Muscle layer of colon (tissue), 2 donors: Measurements from ENCODE around the gene EP300.
"Not testable (repeated sequence)": the region's sequence is repeated elsewhere in the genome, so short reads cannot be mapped to it uniquely, and the experiment has no call there.

Experiments
- H3K27ac ChIP-seq: one replicate; pipeline ENCODE4 v1.7.0; 2013; ENCODE audit warnings: low read depth, mild to moderate bottlenecking, low read length, moderate library complexity
- H3K27me3 ChIP-seq, 2 donors: one replicate each; pipeline ENCODE4 v1.7.0; 2013; ENCODE audit warnings: low read length in 2 of 2, mild to moderate bottlenecking in 2 of 2; ENCODE audit not compliant: insufficient read depth in 2 of 2, control insufficient read depth in 1 of 2
- H3K36me3 ChIP-seq: one replicate; pipeline ENCODE4 v1.7.0; 2013; ENCODE audit warnings: mild to moderate bottlenecking, low read length; ENCODE audit not compliant: insufficient read depth
- H3K4me1 ChIP-seq: one replicate; pipeline ENCODE4 v1.7.0; 2013; ENCODE audit warnings: mild to moderate bottlenecking, low read length; ENCODE audit not compliant: insufficient read depth
- H3K4me3 ChIP-seq, 2 donors: one replicate each; pipeline ENCODE4 v1.7.0; 2013; ENCODE audit warnings: low read length in 2 of 2, low read depth in 1 of 2, mild to moderate bottlenecking in 1 of 2, moderate library complexity in 1 of 2
- H3K9ac ChIP-seq: one replicate; pipeline ENCODE4 v1.7.0; 2013; ENCODE audit warnings: low read length
- H3K9me3 ChIP-seq: one replicate; pipeline ENCODE4 v1.7.0; 2013; ENCODE audit warnings: mild to moderate bottlenecking, low read length
- donor health status: abdominal sarcoma.
- donor health status: Adenocarcinoma of cecum.

Gene EP300

GRCh38 chr22:41169157-41169556 is 76.8 kb downstream of the EP300 start:
- H3K36me3 ChIP-seq = peaks cover 68% of the 10 kb centered on the region
- no peak overlapping the region for H3K9ac ChIP-seq
- no peak overlapping the region for H3K27ac ChIP-seq
- H3K27me3 ChIP-seq = no peaks in the 10 kb centered on the region
- H3K4me1 ChIP-seq = no peaks in the 10 kb centered on the region
- no peaks in the 10 kb centered on the region for H3K9me3 ChIP-seq
- H3K4me3 ChIP-seq = no peak overlapping the region

DNA sequence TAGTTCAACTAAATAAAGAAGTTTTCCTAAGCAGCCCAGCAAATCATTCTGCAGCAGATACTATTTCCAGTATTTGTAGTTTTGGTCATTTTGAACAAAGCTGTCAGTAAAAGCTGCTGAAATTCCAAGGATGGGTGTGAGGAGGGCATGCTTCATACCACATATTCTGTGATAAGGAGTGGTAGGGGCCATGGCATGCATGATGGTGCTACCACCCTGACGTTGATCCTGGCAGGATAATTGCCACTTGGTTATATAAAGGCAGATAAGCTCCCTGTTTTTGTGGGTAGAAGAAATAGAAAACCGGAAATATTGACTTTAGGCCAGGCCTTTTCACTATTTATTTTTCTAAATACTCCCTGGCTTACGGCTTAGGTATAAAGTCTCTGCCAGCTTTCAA is 79.6 kb downstream of the EP300 start:
- no peaks in the 10 kb centered on the region for H3K9me3 ChIP-seq
- H3K36me3 ChIP-seq = peaks cover 82% of the 10 kb centered on the region
- no peak overlapping the region for H3K4me3 ChIP-seq
- no peaks in the 10 kb centered on the region for H3K4me1 ChIP-seq
- H3K27me3 ChIP-seq = no peaks in the 10 kb centered on the region
- H3K27ac ChIP-seq = no peak overlapping the region
- H3K9ac ChIP-seq = no peak overlapping the region

- Histone ChIP-seq H3K4me3 (no peak overlapping the region), H3K4me1 (no peaks in the 10 kb centered on the region), H3K27me3 (no peaks in the 10 kb centered on the region), H3K36me3 (peaks cover 82% of the 10 kb centered on the region), H3K9ac (no peak overlapping the region), H3K27ac (no peak overlapping the region), H3K9me3 (no peaks in the 10 kb centered on the region)
These were observed 83.2 kb downstream of the EP300 start for GRCh38 chr22:41175546-41175945.

DNA sequence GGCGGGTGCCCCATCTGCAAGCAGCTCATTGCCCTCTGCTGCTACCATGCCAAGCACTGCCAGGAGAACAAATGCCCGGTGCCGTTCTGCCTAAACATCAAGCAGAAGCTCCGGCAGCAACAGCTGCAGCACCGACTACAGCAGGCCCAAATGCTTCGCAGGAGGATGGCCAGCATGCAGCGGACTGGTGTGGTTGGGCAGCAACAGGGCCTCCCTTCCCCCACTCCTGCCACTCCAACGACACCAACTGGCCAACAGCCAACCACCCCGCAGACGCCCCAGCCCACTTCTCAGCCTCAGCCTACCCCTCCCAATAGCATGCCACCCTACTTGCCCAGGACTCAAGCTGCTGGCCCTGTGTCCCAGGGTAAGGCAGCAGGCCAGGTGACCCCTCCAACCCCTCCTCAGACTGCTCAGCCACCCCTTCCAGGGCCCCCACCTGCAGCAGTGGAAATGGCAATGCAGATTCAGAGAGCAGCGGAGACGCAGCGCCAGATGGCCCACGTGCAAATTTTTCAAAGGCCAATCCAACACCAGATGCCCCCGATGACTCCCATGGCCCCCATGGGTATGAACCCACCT is 84.7 kb downstream of the EP300 start:
- Histone ChIP-seq H3K27ac (no peak overlapping the region), H3K4me3 (no peak overlapping the region), H3K27me3 (no peaks in the 10 kb centered on the region), H3K9ac (no peak overlapping the region), H3K9me3 (no peaks in the 10 kb centered on the region), H3K36me3 (peaks cover 74% of the 10 kb centered on the region), H3K4me1 (no peaks in the 10 kb centered on the region)

DNA sequence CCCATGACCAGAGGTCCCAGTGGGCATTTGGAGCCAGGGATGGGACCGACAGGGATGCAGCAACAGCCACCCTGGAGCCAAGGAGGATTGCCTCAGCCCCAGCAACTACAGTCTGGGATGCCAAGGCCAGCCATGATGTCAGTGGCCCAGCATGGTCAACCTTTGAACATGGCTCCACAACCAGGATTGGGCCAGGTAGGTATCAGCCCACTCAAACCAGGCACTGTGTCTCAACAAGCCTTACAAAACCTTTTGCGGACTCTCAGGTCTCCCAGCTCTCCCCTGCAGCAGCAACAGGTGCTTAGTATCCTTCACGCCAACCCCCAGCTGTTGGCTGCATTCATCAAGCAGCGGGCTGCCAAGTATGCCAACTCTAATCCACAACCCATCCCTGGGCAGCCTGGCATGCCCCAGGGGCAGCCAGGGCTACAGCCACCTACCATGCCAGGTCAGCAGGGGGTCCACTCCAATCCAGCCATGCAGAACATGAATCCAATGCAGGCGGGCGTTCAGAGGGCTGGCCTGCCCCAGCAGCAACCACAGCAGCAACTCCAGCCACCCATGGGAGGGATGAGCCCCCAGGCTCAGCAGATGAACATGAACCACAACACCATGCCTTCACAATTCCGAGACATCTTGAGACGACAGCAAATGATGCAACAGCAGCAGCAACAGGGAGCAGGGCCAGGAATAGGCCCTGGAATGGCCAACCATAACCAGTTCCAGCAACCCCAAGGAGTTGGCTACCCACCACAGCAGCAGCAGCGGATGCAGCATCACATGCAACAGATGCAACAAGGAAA is 85.4 kb downstream of the EP300 start:
- Histone ChIP-seq H3K27me3 (no peaks in the 10 kb centered on the region), H3K9me3 (no peaks in the 10 kb centered on the region), H3K4me3 (no peak overlapping the region), H3K36me3 (peaks cover 67% of the 10 kb centered on the region), H3K4me1 (no peaks in the 10 kb centered on the region), H3K9ac (no peak overlapping the region), H3K27ac (no peak overlapping the region)

DNA sequence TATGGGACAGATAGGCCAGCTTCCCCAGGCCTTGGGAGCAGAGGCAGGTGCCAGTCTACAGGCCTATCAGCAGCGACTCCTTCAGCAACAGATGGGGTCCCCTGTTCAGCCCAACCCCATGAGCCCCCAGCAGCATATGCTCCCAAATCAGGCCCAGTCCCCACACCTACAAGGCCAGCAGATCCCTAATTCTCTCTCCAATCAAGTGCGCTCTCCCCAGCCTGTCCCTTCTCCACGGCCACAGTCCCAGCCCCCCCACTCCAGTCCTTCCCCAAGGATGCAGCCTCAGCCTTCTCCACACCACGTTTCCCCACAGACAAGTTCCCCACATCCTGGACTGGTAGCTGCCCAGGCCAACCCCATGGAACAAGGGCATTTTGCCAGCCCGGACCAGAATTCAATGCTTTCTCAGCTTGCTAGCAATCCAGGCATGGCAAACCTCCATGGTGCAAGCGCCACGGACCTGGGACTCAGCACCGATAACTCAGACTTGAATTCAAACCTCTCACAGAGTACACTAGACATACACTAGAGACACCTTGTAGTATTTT is 86.1 kb downstream of the EP300 start:
- no peaks in the 10 kb centered on the region for H3K4me1 ChIP-seq
- H3K27ac ChIP-seq = no peak overlapping the region
- H3K9ac ChIP-seq = no peak overlapping the region
- H3K4me3 ChIP-seq = no peak overlapping the region
- H3K36me3 ChIP-seq = peaks cover 61% of the 10 kb centered on the region
- no peaks in the 10 kb centered on the region for H3K9me3 ChIP-seq
- no peaks in the 10 kb centered on the region for H3K27me3 ChIP-seq

DNA sequence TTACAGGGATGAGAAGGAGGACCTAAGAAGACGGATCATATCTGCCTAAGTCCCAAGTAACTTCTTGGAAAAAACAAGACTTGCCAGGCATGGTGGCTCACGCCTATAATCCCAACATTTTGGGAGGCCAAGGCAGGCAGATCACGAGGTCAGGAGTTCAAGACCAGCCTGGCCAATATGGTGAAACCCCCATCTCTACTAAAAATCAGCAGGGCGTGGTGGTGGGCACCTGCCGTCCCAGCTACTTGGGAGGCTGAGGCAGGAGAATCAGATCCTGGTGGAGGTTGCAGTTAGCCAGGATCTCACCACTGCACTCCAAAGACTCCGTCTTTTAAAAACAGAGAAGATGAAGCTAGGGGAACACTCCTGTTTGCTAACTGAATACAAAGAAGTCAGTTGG is 88.0 kb downstream of the EP300 start:
- H3K9me3 ChIP-seq, H3K9ac ChIP-seq, H3K27ac ChIP-seq, H3K4me1 ChIP-seq, H3K27me3 ChIP-seq, H3K4me3 ChIP-seq: not testable (repeated sequence)
- peaks cover 42% of the 10 kb centered on the region for H3K36me3 ChIP-seq

- H3K27ac ChIP-seq = no peak overlapping the region
- H3K9ac ChIP-seq = no peak overlapping the region
- H3K4me3 ChIP-seq = no peak overlapping the region
- H3K4me1 ChIP-seq = no peaks in the 10 kb centered on the region
- no peaks in the 10 kb centered on the region for H3K9me3 ChIP-seq
- peaks cover 36% of the 10 kb centered on the region for H3K36me3 ChIP-seq
- H3K27me3 ChIP-seq = no peaks in the 10 kb centered on the region
These were observed 88.5 kb downstream of the EP300 start for GRCh38 chr22:41180926-41181325.

DNA sequence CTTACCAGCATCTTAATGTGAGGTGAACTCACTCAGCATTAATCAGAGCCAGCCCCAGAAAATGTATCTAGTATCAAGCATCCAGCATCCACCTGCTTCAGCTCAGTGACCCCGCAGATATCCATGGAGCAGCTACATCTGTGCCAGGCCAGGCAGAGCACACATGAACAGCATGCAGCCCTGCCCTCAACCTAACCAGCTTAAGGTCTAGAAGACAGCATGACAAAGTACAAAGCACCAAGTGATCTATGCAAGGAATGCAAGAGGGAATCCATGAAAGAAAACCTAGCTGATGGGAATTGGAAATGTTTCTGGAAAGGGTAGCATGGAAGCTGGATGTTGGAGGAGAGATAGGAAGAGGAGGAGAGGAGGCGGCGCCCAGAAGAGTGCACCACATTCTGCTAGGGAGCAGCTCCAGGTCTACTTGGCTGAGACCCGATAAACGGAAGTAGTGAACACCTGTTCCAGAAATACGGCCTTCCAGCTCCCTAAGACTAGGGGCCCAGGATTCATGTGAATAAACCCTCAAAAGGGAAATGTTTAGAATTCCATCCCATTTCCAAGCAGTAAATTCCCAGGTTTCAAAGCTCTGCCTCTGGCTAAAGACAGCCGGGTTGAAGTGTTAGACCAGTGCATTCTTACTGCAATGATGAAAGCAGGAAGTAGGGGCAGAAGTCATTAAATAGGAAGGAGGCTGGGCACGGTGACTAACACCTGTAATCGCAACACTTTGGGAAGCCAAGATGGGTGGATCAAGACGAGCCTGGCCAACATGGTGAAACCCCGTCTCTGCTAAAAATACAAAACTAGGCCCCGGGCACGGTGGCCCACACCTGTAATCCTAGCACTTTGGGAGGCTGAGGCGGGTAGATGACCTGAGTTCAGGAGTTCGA is 89.2 kb downstream of the EP300 start:
- Histone ChIP-seq H3K4me1 (no peaks in the 10 kb centered on the region), H3K4me3 (no peak overlapping the region), H3K9ac (no peak overlapping the region), H3K36me3 (peaks cover 30% of the 10 kb centered on the region), H3K27me3 (no peaks in the 10 kb centered on the region), H3K27ac (no peak overlapping the region), H3K9me3 (no peaks in the 10 kb centered on the region)

DNA sequence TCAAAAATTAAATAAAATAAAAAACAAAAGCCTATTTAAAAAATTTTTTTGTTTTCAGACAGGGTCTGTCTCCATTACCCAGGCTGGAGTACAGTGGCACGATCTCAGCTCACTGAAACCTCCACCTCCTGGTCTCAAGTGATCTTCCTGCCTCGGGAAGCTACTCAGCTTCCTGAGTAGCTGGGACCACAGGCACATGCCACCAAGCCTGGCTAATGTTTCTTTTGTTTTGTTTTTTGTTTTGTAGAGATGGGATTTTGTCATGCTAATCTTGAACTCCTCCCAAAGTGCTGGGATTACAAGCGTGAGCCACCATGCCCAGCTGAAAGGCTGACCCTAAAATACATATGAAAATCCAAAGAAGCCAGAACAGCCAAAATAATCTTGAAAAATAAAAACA is 92.3 kb downstream of the EP300 start:
- no peak overlapping the region for H3K4me3 ChIP-seq
- H3K36me3 ChIP-seq = peaks cover 5% of the 10 kb centered on the region
- H3K9ac ChIP-seq = no peak overlapping the region
- H3K4me1 ChIP-seq = no peaks in the 10 kb centered on the region
- no peak overlapping the region for H3K27ac ChIP-seq
- no peaks in the 10 kb centered on the region for H3K27me3 ChIP-seq
- H3K9me3 ChIP-seq = no peaks in the 10 kb centered on the region

DNA sequence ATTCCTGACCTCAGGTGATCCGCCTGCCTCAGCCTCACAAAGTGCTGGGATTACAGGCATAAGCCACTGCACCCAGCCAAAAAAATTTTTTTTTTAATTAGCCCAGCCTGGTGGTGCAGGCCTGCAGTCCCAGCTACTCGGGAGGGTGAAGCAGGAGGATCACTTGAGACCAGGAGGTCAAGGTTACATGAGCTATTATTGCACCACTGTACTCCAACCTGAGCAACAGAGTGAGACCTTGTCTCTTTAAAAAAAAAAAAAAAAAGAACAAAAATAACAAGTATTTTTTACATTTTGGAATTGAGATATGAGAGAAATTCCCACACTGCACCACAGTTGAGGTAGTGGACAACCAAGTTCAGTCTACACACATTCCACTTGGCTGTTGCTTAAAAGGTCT is 99.1 kb downstream of the EP300 start:
- no peaks in the 10 kb centered on the region for H3K27me3 ChIP-seq
- no peaks in the 10 kb centered on the region for H3K36me3 ChIP-seq
- no peaks in the 10 kb centered on the region for H3K4me1 ChIP-seq
- H3K27ac ChIP-seq = no peak overlapping the region
- no peak overlapping the region for H3K9ac ChIP-seq
- no peaks in the 10 kb centered on the region for H3K9me3 ChIP-seq
- no peak overlapping the region for H3K4me3 ChIP-seq
